ENCODE data around the gene MSI1. TPM values are rescaled to one million over a fixed set of nuclear protein-coding genes. Genes with fewer than 3 reads are reported as not detected.

The MSI1 gene
- total and polyA plus RNA-seq, 2 of the 13 experiments (the other 11 are each of a cell fraction or from before 2014, with no cell fraction given), result 0.09 to 0.46 TPM

GRCh38 chr12:120292661-120293531 lies 76.1 kb downstream of the MSI1 start, which contains the start of gene RNU4-1 (continued):
- TF ChIP-seq E2F5 (CRISPR knock-in tag; conservative IDR thresholded peaks at IDR 0.05) (no peak), ZNF296 (CRISPR knock-in tag; conservative IDR thresholded peaks at IDR 0.05) (no peak), POGK (CRISPR knock-in tag; conservative IDR thresholded peaks at IDR 0.05) (0 out of 2 replicates have a peak, but pooled peaks have one; percentile 49), MED13 (CRISPR knock-in tag; IDR thresholded peaks at IDR 0.05) (peak; percentile 92), ZNF552 (CRISPR knock-in tag; IDR thresholded peaks at IDR 0.05; ENCODE audit: borderline replicate concordance) (no peak), ZNF343 (CRISPR knock-in tag; IDR thresholded peaks at IDR 0.05) (no peak), ZNF318 (CRISPR knock-in tag; IDR thresholded peaks at IDR 0.05) (no peak), ATF3 (CRISPR knock-in tag; IDR thresholded peaks at IDR 0.05) (no peak; the same call in 1 of the 2 replicates), GABPA (IDR thresholded peaks at IDR 0.05; ENCODE audit: low read depth, low read length) (no peak), GABPA (CRISPR knock-in tag; IDR thresholded peaks at IDR 0.05; ENCODE audit: low read depth) (peak; percentile 68), ZNF501 (CRISPR knock-in tag; IDR thresholded peaks at IDR 0.05) (no peak), ZNF7 (CRISPR knock-in tag; IDR thresholded peaks at IDR 0.05) (0 out of 2 replicates have a peak, but pooled peaks have one; percentile 46), HNRNPL (IDR thresholded peaks at IDR 0.05; ENCODE audit: low read depth, low read length) (no peak), ZNF577 (CRISPR knock-in tag; IDR thresholded peaks at IDR 0.05; ENCODE audit: borderline replicate concordance, low read depth) (no peak), MED1 (CRISPR knock-in tag; IDR thresholded peaks at IDR 0.05) (peak; percentile 99), MXI1 (IDR thresholded peaks at IDR 0.05; ENCODE audit: borderline replicate concordance, low read depth, low read length) (0 out of 3 replicates have a peak, but pooled peaks have one; percentile 29), RELA (CRISPR knock-in tag; IDR thresholded peaks at IDR 0.05) (no peak), ZNF878 (CRISPR knock-in tag; IDR thresholded peaks at IDR 0.05) (peak; percentile 91), BCL6 (CRISPR knock-in tag; IDR thresholded peaks at IDR 0.05) (peak; percentile 67)
